PC-3 (cell line): ENCODE results near the gene SLC12A5.

Experiments used
- EZH2phosphoT487 ChIP-seq: fragments of 300-600 bp; sonication (generic); IDR thresholded peaks from 2 replicates; pipeline ENCODE4 v1.6.1; 2018; ENCODE audit warnings: mild to moderate bottlenecking, antibody characterized with exemption, low read length, borderline replicate concordance
- TF ChIP-seq, protein P1 (sequence below): fragments of 300-600 bp; sonication (generic); conservative IDR thresholded peaks from 2 replicates; pipeline ENCODE4 v1.5.1; 2017; ENCODE audit warnings: antibody characterized with exemption, low read depth, mild to moderate bottlenecking, low read length

DNA sequence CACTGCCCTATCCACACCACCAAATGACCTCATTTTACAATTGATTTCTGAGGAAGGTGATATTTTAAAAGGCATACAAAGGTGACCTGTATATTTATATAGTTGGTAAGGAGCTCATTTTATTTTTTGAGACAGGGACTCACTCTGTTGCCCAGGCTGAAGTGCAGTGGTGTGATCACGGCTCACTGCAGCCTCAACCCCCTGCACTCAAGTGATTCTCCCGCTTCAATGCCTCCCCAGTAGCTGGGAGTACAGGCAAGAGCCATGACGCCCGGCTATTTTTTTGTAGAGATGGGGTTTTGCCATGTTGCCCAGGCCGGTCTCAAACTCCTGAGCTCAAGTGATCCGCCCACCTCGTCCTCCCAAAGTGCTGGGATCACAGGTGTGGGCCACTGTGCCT lies 47.8 kb downstream of the SLC12A5 start:
- TF ChIP-seq, protein P1, sequence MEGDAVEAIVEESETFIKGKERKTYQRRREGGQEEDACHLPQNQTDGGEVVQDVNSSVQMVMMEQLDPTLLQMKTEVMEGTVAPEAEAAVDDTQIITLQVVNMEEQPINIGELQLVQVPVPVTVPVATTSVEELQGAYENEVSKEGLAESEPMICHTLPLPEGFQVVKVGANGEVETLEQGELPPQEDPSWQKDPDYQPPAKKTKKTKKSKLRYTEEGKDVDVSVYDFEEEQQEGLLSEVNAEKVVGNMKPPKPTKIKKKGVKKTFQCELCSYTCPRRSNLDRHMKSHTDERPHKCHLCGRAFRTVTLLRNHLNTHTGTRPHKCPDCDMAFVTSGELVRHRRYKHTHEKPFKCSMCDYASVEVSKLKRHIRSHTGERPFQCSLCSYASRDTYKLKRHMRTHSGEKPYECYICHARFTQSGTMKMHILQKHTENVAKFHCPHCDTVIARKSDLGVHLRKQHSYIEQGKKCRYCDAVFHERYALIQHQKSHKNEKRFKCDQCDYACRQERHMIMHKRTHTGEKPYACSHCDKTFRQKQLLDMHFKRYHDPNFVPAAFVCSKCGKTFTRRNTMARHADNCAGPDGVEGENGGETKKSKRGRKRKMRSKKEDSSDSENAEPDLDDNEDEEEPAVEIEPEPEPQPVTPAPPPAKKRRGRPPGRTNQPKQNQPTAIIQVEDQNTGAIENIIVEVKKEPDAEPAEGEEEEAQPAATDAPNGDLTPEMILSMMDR = no peak
- TF ChIP-seq EZH2phosphoT487 = no peak
